Cardiac fibroblast (primary cell): ENCODE data around the gene WLS.

Source experiments
- DNase-seq, 2 donors: peaks; one replicate each; pipeline versions ENCODE4 v3.0.0 to v3.0.0-alpha.2; 2010; ENCODE audit warnings: low read depth in 2 of 2
- H3K4me3 ChIP-seq, 2 donors: replicated peaks in 1 of 2; 1 replicate in 1 of 2; 2 replicates in 1 of 2; pipeline ENCODE4 v1.5.1; 2011; ENCODE audit warnings: low read depth in 2 of 2, low read length in 2 of 2, mild to moderate bottlenecking in 2 of 2, moderate library complexity in 1 of 2
- TF ChIP-seq, protein P1 (sequence below): IDR thresholded peaks from one replicate; pipeline ENCODE4 v1.5.1; 2011; ENCODE audit warnings: low read depth, mild to moderate bottlenecking, low read length, inconsistent platforms

WLS gene

GRCh38 chr1:68143633-68144032, 88.7 kb downstream of the WLS start:
- no peak for DNase-seq
- TF ChIP-seq, protein P1, sequence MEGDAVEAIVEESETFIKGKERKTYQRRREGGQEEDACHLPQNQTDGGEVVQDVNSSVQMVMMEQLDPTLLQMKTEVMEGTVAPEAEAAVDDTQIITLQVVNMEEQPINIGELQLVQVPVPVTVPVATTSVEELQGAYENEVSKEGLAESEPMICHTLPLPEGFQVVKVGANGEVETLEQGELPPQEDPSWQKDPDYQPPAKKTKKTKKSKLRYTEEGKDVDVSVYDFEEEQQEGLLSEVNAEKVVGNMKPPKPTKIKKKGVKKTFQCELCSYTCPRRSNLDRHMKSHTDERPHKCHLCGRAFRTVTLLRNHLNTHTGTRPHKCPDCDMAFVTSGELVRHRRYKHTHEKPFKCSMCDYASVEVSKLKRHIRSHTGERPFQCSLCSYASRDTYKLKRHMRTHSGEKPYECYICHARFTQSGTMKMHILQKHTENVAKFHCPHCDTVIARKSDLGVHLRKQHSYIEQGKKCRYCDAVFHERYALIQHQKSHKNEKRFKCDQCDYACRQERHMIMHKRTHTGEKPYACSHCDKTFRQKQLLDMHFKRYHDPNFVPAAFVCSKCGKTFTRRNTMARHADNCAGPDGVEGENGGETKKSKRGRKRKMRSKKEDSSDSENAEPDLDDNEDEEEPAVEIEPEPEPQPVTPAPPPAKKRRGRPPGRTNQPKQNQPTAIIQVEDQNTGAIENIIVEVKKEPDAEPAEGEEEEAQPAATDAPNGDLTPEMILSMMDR, result no peak
- H3K4me3 ChIP-seq, result no peak overlapping the region

- no peak overlapping the region for H3K4me3 ChIP-seq
- TF ChIP-seq, protein P1, result no peak
- DNase-seq, result no peak
Measured at GRCh38 chr1:68142461-68142860, 89.9 kb downstream of the WLS start.

DNA sequence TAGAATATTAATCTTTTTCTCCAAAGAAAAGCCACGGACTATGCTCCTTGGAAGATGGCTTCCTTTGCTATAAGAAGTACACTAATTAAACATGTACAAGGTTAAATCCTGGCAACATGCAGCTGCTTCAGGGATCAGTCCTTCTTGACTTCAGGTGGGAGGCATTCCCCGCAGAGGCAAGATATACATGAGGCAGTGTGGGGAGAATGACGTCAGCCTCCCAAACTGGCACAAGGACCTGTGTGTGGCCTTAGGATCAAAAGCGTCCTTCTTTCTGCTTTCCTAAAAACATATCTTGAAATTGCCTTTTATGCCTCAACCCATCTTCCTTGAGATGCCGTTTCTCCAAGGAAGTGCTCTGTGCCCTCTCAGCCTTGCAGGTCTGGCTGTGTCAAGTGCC, 90.3 kb downstream of the WLS start:
- no peak for DNase-seq
- H3K4me3 ChIP-seq, result no peak overlapping the region
- TF ChIP-seq, protein P1, result no peak

GRCh38 chr1:68141071-68142021, 91.0 kb downstream of the WLS start:
- H3K4me3 ChIP-seq, result no peak overlapping the region
- TF ChIP-seq, protein P1, result no peak
- peak; percentile 67 to 91 for DNase-seq

GRCh38 chr1:68140536-68140935, 91.8 kb downstream of the WLS start:
- no peak overlapping the region for H3K4me3 ChIP-seq
- TF ChIP-seq, protein P1, result no peak

DNA sequence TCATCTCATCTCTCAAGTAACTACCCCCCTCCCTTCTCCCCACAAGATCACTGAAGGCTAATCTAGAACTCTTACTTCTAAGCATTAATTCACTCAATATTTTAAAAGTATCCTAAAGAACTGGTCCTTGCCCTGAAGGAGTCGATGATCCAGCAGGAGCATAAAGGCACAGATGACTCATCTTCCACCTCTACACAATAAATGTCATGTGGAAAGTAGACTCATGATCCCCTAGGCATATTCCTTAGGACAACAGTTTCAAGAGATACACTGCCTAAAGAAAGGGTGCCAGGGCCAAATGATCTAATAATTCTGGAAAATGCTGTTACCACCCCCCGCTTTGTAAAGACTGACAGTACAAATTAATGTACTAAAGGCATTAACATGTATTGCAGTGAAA, 96.1 kb downstream of the WLS start:
- no peak overlapping the region for H3K4me3 ChIP-seq
- TF ChIP-seq, protein P1, result no peak
- peak in 1 of 2 donors; percentile 22 for DNase-seq

More at GRCh38 chr1:68140536-68140935, 91.8 kb downstream of the WLS start:
- peak; percentile 39 to 42 for DNase-seq
